HG02840 (cell line): Measurements from ENCODE around the gene MEI1.
"Not testable (repeated sequence)": the region's sequence is repeated elsewhere in the genome, so short reads cannot be mapped to it uniquely, and the experiment has no call there.

Source experiments
- ATAC-seq: cut with Tn5 transposase; IDR thresholded peaks from one replicate; pipeline ENCODE4 v1.9.1; 2021; ENCODE audit warnings: mild to moderate bottlenecking, moderate library complexity, moderate number of reproducible peaks; ENCODE audit not compliant: unreplicated experiment, low FRiP score

MEI1 gene, protein sequence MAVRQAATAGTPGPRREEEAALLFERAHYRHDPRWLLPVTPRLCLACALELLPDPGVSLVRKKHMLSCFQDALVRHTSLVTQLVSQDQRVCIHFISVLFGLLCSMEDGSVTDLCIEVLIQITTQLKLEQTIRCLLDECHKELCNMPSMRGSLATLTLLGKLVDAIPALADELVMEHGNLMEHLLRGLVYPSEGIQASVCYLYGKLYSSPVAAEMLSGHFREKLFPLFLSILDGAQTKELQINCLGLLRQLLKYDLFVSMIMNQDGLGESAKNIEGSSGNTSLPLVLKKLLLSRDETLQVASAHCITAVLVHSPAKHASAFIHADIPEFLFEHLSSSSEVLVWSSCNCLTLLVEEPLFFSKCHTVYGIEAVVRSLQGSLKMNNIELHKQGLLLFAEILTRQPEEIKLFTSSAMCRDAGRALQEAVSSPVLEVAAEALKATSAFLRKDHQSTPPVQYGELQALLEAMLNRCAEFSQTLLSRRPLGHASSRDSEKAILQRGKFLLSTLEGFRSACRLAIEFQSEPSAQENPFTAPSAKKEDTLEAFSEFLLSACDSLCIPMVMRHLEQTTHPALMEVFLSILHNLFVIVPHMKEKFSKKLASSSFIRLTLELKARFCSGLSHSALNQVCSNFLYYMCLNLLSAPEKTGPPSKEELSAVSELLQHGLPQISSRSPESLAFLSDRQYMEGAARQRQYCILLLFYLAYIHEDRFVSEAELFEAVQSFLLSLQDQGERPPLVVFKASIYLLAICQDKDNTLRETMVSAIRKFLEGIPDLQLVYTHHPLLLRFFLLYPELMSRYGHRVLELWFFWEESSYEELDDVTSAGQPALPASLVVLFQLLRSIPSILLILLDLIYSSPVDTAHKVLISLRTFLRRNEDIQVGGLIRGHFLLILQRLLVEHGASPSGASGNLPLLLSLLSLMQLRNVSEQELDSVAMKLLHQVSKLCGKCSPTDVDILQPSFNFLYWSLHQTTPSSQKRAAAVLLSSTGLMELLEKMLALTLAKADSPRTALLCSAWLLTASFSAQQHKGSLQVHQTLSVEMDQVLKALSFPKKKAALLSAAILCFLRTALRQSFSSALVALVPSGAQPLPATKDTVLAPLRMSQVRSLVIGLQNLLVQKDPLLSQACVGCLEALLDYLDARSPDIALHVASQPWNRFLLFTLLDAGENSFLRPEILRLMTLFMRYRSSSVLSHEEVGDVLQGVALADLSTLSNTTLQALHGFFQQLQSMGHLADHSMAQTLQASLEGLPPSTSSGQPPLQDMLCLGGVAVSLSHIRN

DNA sequence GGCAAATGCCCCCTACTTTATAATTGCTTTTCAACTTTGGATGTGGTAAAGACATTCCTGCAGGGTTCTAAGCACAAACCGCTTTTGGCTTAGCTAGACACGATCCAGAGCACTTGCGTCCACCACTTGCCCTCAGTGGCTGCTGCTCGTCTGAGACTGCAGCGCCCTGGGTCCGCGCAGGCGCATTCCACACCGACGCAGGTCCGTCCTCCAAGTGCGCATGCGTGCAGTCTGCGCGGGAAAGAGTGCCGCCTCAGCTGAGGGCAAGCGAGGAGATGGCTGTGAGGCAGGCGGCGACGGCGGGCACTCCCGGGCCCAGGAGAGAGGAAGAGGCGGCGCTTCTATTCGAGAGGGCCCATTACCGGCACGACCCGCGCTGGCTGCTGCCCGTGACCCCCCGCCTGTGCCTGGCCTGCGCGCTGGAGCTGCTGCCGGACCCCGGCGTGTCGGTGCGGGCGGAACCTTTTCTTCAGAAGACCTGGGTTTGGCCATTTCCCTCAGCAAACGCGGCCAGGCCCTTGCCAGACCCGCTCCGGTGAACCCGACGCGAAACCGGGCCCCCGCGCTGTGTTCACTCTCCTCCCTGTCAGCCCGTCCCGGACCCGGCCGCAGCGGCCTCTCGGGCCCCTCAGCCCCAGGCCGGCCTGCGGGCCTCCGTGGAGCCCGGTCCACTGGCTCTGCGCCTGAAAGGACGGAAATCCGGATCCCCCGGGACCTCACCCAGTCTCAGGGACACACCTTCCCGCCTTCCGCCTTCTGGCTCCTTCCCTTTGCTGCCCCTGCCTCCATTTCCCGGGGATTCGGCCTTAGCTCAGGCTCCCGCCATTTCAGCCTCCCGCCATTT lies at the start of gene MEI1:
MEI1 (plus strand) TSS at position 240 of the 844 bp plus-strand sequence; CDS start at position 276, 36 bp downstream.
- ATAC-seq = no peak

DNA sequence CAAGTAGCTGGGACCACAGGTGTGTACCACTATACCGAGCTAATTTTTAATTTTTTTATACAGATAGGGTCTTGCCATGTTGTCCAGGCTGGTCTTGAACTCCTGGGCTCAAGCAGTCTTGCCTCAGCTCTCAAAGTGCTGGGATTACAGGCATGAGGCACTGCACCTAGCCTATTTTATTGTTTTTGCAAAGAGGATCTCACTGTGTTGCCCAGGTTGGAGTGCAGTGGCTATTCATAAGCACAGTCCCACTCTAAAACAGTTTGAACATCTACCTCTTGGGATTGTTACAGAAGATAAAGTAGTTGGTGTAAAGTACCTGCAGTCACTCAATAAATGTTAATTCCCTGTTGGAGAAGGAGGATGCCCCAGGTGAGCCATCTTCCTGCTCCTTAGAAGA lies 49.1 kb upstream of the MEI1 start:
- no peak for ATAC-seq

- ATAC-seq = no peak
Observed at GRCh38 chr22:41650821-41651220, 48.5 kb upstream of the MEI1 start.

DNA sequence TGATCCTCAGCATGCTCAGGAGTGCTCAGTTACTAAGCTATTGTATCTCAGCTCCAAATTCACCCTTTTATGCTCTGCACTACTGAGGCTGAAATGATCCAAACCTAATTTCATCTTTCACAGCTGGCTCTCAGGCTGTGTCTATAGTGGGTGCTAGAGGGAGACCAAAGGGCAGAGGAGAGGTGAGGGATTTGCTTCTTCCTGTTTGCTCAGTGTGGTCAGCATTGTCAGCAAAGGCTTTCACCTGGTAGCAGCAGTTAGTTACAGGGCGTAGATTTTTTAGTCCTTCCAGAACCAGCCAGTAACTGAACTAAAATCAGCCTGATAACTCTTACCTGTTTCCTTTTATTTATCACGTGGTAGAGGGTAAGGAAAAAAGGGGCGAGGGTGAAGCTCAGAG lies 45.0 kb upstream of the MEI1 start:
- no peak for ATAC-seq

DNA sequence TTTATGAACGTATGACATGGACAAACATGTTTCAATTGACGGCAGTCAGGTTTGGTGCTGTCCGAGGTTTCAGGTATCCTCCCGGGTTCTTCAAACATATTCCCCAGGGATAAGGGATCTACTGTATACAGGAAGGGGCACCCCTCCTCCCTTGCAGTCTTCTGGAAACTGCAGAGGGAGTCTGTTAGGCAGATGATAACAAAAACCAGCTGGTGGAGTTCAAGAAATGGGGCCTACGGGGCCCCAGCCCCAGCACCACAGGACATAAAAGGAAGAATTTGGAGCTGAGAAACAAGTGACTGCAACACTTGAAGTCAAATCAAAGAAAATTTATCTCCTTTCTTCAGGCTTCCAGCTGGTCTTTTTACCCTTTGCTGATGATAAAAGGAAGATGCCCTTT lies 42.7 kb upstream of the MEI1 start:
- no peak for ATAC-seq

DNA sequence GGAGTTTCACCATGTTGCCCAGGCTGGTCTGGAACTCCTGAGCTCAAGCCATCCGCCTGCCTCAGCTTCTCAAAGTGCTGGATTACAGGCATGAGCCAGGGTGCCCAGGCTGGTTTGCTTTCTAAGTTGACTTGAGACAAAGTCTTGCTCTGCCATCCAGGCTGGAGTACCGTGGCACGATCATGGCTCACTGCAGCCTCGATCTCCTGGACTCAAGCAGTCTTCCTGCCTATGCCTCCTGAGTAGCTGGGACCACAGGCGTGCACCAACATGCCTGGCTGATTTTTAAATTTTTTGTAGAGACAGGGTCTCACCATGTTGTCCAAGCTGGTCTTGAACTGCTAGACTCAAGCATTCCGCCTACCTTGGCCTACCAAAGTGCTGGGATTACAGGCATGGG lies 41.6 kb upstream of the MEI1 start:
- ATAC-seq = no peak

GRCh38 chr22:41658869-41659268 lies 40.4 kb upstream of the MEI1 start:
- no peak for ATAC-seq

DNA sequence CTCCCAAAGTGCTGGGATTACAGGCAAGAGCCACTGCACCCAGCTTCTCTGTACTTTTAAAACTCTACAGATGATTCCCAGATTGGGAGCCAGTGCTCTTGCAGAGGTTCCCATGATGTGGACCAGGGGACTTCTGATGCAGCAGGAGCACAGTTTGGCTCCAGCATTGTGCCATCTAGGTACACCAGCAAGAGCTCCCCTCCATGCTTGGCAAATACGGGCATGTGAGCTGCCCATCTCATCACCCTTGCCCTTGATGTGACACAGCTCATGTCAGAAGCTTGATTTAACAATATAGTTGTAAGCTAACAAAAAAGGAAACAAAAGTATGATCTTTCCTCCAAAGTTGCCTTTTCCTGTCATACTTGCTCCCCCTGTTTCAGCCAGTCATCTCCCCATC lies 39.4 kb upstream of the MEI1 start:
- ATAC-seq = no peak

- no peak for ATAC-seq
Observed at GRCh38 chr22:41660416-41660815, 38.9 kb upstream of the MEI1 start.

GRCh38 chr22:41661088-41661487 lies 38.2 kb upstream of the MEI1 start:
- no peak for ATAC-seq

DNA sequence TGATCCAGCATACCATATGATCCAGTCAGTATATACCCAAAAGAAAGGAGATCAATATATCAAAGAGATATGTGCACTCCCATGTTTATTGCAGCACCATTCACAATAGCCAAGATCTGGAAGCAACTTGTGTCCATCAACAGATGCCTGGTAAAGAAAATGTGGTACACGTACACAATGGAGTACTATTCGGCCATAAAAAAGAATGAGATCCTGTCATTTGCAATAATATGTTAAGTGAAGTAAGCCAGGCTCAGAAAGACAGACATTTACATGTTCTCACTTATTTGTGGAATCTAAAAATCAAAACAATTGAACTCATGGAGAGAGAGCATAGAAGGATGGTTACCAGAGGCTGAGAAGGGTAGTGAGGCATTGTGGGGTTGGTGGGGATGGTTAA lies 37.6 kb upstream of the MEI1 start:
- ATAC-seq = no peak

DNA sequence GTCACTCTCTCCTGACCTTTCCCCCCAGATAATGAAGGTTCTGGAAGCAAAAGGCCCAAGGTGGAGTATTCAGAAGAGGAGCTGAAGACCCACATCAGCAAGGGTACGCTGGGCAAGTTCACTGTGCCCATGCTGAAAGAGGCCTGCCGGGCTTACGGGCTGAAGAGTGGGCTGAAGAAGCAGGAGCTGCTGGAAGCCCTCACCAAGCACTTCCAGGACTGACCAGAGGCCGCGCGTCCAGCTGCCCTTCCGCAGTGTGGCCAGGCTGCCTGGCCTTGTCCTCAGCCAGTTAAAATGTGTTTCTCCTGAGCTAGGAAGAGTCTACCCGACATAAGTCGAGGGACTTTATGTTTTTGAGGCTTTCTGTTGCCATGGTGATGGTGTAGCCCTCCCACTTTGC lies 35.7 kb upstream of the MEI1 start:
- ATAC-seq = not testable (repeated sequence)

- ATAC-seq = no peak
Observed at GRCh38 chr22:41664490-41664889, 34.8 kb upstream of the MEI1 start.

DNA sequence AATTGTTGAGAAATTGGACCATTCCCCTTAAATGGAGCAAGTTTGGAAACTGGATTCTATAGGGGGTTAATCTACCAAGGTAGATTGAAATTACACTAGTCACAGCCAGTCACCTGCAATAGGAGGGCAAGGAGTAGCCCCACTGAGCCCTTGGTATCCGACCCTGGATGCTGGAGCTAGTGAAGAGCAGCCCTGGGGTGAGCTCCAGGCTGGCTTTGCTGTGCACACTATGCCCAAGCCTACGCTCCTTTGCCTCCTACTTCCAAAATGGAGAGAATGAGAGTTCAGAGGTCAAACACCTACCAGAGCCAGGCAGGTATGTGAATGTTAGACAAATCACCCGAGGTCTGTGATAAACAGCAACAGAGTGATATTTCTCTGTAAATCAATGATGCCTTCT lies 34.4 kb upstream of the MEI1 start:
- no peak for ATAC-seq

DNA sequence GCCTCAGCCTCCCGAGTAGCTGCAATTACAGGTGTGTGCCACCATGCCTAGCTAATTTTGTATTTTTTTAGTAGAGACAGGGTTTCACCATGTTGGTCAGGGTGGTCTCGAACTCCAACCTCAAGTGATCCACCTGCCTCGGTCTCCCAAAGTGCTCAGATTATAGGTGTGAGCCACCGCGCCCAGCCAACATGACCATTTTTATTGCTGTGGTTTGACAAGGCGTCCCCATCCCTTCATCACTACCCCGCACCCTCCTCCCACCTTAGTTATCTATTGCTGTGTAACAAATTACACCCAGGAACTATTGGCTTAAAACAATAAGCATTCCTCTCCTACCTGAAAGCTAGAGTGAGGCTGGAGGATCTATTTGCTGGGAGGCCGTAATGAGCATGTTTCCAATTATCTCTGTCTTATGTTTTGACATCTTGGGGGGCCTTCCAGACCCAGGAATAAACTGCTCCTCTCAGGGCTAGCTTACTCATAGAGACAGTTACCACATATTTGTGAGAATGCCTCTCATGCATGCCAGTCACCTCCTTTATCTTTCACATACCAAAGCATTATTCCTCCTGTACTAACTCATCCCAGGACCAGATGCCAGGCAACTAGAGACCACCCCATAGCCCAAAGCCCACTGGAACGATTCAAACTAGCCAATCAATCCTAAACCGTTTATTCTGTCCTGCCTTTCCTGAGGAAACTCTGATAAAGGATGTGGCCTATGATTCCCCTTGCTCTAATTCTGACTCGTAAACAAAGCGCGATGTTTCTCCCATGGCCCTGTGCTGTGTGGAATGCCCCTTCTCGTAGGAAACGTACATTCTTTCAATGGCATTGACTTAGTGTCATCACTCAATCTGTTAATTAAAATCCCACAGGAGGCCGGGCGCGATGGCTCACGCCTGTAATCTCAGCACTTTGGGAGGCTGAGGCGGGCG lies 30.1 kb upstream of the MEI1 start:
- ATAC-seq = no peak

DNA sequence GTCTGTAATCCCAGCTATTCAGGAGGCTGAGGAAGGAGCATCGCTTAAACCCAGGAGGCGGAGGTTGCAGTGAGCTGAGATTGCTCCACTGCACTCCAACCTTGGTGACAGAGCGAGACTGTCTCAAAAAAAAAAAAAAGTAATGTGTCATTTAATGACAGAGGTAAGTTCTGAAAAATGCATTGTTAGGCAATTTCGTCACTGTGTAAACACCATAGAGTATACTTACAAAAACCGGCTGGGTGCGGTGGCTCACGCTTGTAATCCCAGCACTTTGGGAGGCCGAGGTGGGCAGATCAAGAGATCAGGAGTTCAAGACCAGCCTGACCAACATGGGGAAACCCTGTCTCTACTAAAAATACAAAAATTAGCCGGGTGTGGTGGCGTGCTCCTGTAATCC lies 27.2 kb upstream of the MEI1 start:
- not testable (repeated sequence) for ATAC-seq

DNA sequence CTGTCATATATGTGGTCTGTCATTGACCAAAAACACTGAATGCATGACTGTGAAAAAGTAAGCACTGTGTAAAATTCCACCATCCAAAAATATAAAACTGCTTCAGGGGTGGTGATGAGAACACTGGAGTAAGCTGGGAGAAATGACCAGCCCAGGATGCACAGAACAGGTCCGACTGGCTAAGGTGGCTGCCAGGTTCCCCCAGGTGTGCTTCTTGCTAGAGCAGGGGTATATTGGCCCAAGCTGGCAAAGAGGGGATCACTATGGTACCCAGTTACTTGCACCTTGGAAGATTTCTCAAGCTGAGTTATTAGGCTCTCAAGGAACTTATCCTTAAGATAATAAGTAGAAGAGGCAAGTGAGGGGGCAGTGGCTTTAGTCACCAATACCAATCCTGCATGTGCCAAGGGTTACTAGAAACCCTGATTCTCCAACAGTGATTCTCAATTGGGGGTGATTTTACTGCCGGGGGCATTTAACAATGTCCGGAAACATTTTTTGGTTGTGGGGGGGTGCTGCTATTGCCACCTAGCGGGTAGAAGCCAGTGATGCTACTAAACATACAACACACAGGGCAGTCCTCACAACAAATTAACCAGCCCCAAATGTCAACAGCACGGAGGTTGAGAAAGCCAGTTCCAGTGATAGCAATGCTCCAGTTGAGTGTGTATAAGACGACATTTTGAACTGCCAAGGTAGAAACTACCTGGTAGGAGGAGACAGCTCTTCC lies 26.4 kb upstream of the MEI1 start:
- ATAC-seq = no peak

DNA sequence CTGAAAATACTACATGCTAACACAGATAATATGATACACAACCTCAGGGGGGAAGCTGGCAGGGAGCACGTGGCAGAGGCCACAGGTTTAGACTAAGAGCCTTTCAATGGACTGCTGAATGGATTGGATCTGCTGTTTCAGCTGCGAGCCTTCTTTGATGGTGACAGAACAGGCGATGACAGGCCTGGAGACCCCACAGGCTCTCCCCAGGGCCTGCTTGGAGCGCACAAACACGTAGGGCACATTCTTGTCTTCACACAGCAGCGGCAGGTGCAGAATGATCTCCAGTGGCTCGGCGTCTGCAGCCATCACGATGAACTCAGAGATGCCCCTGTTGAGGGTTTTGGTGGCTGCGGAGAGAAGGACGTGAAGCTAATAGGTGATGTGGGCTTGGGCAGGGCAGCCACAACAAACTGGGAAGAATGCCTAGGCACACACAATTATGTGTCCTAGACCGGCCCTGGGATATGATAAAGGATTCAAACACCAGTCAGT lies 24.4 kb upstream of the MEI1 start:
- no peak for ATAC-seq
